Stimulated activated naive CD8-positive, alpha-beta T cell treated with anti-CD3 and anti-CD28 coated beads, Interleukin-15, amount 100 ng/mL, for 72 hours (primary cell): Measurements from ENCODE around the gene GRAMD1B.
"Not testable (repeated sequence)": the region's sequence is repeated elsewhere in the genome, so short reads cannot be mapped to it uniquely, and the experiment has no call there.

Source experiments
- ATAC-seq: fragments of 150-1000 bp; cut with Tn5 transposase; 2 replicates; pipeline ENCODE4 v1.10.0; 2021; ENCODE audit warnings: mild to moderate bottlenecking, moderate library complexity
- DNase-seq, 2 donors: peaks; one replicate each; pipeline ENCODE4 v3.0.0; 2021 to 2022
- H3K27ac Mint-ChIP-seq, 2 donors: one replicate each; pipeline ENCODE4 v1.8.0; 2022; ENCODE audit warnings: mild to moderate bottlenecking in 2 of 2, mixed read lengths in 2 of 2, moderate library complexity in 2 of 2
- H3K27me3 Mint-ChIP-seq: one replicate; pipeline ENCODE4 v1.8.0; 2022; ENCODE audit warnings: mixed read lengths
- H3K4me1 Mint-ChIP-seq: one replicate; pipeline ENCODE4 v1.8.0; 2022; ENCODE audit warnings: mild to moderate bottlenecking, mixed read lengths
- H3K4me3 Mint-ChIP-seq, 2 donors: one replicate each; pipeline ENCODE4 v1.8.0; 2022; ENCODE audit warnings: mild to moderate bottlenecking in 2 of 2, mixed read lengths in 2 of 2, moderate library complexity in 1 of 2
- H3K9me3 Mint-ChIP-seq, 2 donors: one replicate each; pipeline ENCODE4 v1.8.0; 2022; ENCODE audit warnings: mixed read lengths in 2 of 2

The GRAMD1B gene

DNA sequence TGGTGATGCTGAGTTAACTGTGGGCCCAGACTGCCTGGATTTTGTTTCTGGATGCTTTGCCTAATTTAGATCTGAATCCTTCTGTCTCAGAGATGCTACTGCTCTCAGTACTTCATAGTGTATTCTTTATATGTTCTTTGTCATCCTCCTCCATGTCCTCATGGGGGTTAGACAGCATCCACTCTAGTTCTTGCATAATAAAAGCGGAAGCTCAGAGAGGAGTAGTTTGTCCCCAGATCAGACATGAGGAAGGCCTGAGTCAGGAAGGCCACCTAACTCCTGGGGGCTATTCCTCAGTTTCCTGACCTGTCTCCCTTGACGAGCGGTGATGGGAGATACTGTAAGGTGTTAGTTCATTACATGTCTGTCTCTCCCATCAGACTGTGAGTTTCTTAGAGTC lies 134.2 kb downstream of the GRAMD1B start:
- H3K9me3 Mint-ChIP-seq: no peaks in the 10 kb centered on the region
- H3K27ac Mint-ChIP-seq: no peak overlapping the region
- H3K27me3 Mint-ChIP-seq: peaks cover 25% of the 10 kb centered on the region
- ATAC-seq (no peak), DNase-seq (no peak)
- H3K4me3 Mint-ChIP-seq: no peak overlapping the region
- H3K4me1 Mint-ChIP-seq: peaks cover 19% of the 10 kb centered on the region

DNA sequence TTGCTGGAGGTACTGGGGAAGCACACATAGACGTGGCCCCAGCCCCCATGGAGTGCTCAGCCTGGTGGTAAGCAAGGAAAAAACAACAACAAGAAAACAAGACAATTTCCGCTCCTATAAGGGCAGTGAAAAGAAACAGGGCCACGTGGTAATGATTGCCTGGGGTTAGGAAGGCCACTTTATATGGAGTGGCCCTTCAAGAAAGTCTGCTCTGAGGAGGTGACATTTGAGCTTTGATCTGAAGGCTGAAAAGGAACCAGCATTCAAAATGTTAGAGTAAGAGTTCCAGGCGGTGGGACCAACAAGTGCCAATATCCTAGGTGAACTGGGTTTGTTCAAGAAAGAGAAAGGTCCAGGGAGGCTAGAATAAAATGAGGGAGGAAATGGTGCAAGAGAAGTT lies 136.8 kb downstream of the GRAMD1B start:
- peaks cover under 1% of the 10 kb centered on the region for H3K27me3 Mint-ChIP-seq
- ATAC-seq: no peak
- H3K4me1 Mint-ChIP-seq: no peaks in the 10 kb centered on the region
- H3K4me3 Mint-ChIP-seq: no peak overlapping the region
- H3K27ac Mint-ChIP-seq: no peak overlapping the region
- no peaks in the 10 kb centered on the region for H3K9me3 Mint-ChIP-seq
- no peak for DNase-seq

DNA sequence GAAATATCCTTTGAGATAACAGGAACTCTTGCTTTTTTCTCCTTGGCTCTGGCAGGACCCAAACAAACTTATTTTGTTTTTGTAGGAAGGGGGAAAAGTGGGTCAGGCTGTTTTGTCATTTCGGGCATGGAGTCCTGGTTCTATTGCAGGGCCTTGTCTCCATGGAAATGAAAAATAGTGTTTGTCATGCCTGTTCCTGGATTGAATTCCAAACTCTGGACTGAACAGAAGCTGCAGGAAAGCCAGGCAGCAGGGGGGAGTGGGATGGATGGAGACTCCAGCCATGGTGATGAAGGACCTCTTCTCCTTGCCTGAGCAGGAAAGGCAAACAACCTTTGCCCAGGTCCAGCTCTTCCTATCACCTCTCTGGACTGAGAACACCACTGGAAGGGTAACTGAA lies 137.4 kb downstream of the GRAMD1B start:
- H3K4me1 Mint-ChIP-seq: no peaks in the 10 kb centered on the region
- H3K4me3 Mint-ChIP-seq: no peak overlapping the region
- H3K27ac Mint-ChIP-seq: no peak overlapping the region
- no peaks in the 10 kb centered on the region for H3K9me3 Mint-ChIP-seq
- no peak for ATAC-seq
- DNase-seq: no peak
- no peaks in the 10 kb centered on the region for H3K27me3 Mint-ChIP-seq

DNA sequence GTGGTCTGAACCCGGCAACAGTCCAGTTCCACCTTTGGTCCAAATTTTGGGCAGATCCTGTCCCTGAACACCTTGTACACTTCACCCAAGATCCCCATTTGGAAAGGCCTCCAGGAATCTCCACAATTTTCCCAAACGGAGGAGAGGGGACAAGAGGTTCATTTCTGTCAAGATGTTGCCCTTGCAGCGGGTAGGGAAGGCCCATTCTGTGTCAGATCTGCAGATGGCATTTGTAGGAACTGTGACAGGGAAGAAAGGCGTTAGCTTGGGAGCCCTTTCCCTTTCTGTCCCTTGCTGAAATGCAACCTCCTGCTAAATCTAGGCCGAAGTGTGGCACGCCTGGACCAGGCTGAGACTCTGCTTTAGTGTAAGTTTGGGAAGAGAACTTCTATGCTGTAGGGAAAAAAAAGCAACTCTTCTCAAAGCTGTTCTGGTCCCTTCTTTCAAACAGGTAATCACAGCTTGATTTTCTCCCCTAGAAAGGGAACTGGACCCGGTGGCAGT lies 138.3 kb downstream of the GRAMD1B start:
- Mint-ChIP-seq H3K4me3 (no peak overlapping the region), H3K27me3 (no peaks in the 10 kb centered on the region), H3K9me3 (no peaks in the 10 kb centered on the region), H3K4me1 (no peaks in the 10 kb centered on the region), H3K27ac (no peak overlapping the region)
- DNase-seq (no peak), ATAC-seq (no peak)

DNA sequence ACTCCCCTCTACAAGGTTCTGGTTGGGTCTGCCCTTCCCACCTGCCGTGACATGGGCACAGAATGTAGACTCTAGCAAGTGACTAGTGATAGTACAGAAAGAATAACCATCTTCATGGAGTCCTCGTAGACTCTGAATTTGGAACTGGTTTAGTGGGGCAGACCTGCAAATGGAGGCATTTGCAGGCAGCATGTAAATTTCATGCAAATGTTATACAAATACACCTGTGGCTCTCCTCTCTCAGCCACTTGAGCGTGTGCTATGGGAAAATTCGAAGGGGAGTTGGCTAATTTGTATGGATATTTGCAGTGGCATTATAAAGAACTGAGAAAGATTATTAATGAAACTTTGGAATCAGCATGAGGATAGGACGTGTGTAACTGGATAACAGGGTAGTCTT lies 139.3 kb downstream of the GRAMD1B start:
- Mint-ChIP-seq H3K27me3 (no peaks in the 10 kb centered on the region), H3K4me3 (no peak overlapping the region)
- DNase-seq: no peak

DNA sequence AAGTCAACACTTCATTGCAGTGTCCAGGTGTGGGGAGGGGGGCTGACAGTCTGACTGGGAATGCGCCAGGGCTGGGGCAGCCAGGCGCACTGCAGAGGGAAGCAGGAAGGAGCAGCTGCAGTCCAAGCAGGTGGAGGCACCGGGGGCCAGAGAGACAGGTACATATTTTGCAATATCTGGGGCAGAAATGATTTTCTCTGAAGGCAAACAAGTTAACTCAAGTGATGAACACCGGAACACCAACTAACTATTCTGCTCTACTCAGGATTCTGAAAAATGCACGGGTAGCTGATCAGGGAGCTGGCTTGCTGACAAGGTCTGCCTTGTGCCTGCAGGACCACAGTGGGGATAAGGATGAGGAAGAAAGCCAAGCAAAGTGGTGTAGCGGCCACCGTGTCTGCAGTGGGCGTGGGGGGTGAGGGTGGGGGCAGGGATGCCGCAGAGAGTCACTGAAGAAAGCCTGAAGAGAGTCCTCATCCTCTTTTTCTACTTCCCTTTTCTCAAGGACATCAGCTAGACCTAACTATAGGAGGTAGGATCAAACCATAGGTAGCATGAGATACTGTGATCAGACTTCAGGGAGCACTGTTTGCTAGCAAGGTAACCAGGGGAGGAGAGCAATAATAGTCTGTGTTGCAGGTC lies 141.0 kb downstream of the GRAMD1B start:
- no peaks in the 10 kb centered on the region for H3K9me3 Mint-ChIP-seq
- no peaks in the 10 kb centered on the region for H3K27me3 Mint-ChIP-seq
- DNase-seq (no peak), ATAC-seq (no peak)
- peak overlapping the region in 1 of 2 donors; percentile 12 for H3K27ac Mint-ChIP-seq
- no peak overlapping the region for H3K4me3 Mint-ChIP-seq
- peaks cover under 1% of the 10 kb centered on the region for H3K4me1 Mint-ChIP-seq

More for the DNA sequence above, 139.3 kb downstream of the GRAMD1B start:
- H3K4me1 Mint-ChIP-seq: no peaks in the 10 kb centered on the region
- no peak overlapping the region for H3K27ac Mint-ChIP-seq
- H3K9me3 Mint-ChIP-seq: no peaks in the 10 kb centered on the region
- ATAC-seq: no peak

- not testable (repeated sequence) for H3K27ac Mint-ChIP-seq, H3K27me3 Mint-ChIP-seq, DNase-seq, H3K9me3 Mint-ChIP-seq, H3K4me3 Mint-ChIP-seq, ATAC-seq
- H3K4me1 Mint-ChIP-seq: peaks cover 12% of the 10 kb centered on the region
These were observed 142.7 kb downstream of the GRAMD1B start for GRCh38 chr11:123572791-123573190.

DNA sequence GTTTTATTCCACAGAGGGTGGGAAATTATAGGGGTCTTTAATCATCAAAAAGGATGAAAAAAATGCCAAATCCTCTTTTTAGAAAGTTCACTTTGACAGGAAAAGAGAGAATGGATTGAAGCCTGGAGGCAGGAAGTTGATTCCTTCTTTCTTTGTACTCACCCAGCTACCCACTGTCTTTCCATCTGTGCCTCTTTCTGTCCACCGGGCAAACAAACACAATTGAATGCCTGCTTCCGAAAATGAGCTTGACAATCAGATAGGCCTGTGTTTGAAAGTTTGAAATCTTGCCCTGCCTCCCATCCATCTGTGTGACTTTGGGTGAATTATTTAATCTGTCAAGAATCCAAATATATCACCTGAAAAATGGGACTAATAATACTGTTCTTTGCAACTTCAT lies 143.2 kb downstream of the GRAMD1B start:
- no peak for DNase-seq
- H3K9me3 Mint-ChIP-seq: no peaks in the 10 kb centered on the region
- ATAC-seq: no peak
- H3K27me3 Mint-ChIP-seq: no peaks in the 10 kb centered on the region
- H3K27ac Mint-ChIP-seq: no peak overlapping the region
- H3K4me1 Mint-ChIP-seq: peaks cover 12% of the 10 kb centered on the region
- H3K4me3 Mint-ChIP-seq: no peak overlapping the region

GRCh38 chr11:123575441-123575840 lies 145.4 kb downstream of the GRAMD1B start:
- ATAC-seq (no peak), DNase-seq (no peak)
- Mint-ChIP-seq H3K4me3 (no peak overlapping the region), H3K27ac (no peak overlapping the region), H3K27me3 (peaks cover 3% of the 10 kb centered on the region), H3K9me3 (no peaks in the 10 kb centered on the region), H3K4me1 (peaks cover 15% of the 10 kb centered on the region)

DNA sequence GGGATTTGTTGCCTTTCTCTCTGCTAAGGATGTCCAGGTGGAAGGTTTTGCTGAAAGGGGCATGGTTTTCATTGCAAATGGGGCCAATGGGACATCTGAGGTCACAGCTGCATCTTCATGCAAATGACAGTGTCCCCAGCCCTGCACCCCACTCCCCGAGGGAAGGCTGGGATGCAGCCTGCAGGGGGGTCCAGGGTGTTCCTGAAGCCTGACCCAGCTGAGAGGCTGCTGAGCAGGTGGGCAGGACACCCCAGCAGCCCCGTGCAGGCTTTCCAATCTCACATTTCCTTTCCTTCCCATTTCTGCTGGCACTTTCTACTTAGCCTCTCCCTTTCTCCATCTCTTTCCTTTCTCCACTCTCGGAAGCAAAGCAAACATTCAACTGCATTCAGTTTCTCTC lies 146.0 kb downstream of the GRAMD1B start:
- DNase-seq: no peak
- Mint-ChIP-seq H3K4me1 (peaks cover 22% of the 10 kb centered on the region), H3K9me3 (no peaks in the 10 kb centered on the region), H3K27ac (no peak overlapping the region), H3K27me3 (peaks cover 10% of the 10 kb centered on the region), H3K4me3 (no peak overlapping the region)
- no peak for ATAC-seq

- H3K4me1 Mint-ChIP-seq: peaks cover 24% of the 10 kb centered on the region
- DNase-seq (no peak), ATAC-seq (no peak)
- H3K27me3 Mint-ChIP-seq: peaks cover 14% of the 10 kb centered on the region
- H3K4me3 Mint-ChIP-seq: no peak overlapping the region
- no peak overlapping the region for H3K27ac Mint-ChIP-seq
- H3K9me3 Mint-ChIP-seq: no peaks in the 10 kb centered on the region
These were observed 146.4 kb downstream of the GRAMD1B start for GRCh38 chr11:123576501-123576900.

GRCh38 chr11:123577081-123577598 lies 147.1 kb downstream of the GRAMD1B start:
- no peak overlapping the region for H3K4me3 Mint-ChIP-seq

DNA sequence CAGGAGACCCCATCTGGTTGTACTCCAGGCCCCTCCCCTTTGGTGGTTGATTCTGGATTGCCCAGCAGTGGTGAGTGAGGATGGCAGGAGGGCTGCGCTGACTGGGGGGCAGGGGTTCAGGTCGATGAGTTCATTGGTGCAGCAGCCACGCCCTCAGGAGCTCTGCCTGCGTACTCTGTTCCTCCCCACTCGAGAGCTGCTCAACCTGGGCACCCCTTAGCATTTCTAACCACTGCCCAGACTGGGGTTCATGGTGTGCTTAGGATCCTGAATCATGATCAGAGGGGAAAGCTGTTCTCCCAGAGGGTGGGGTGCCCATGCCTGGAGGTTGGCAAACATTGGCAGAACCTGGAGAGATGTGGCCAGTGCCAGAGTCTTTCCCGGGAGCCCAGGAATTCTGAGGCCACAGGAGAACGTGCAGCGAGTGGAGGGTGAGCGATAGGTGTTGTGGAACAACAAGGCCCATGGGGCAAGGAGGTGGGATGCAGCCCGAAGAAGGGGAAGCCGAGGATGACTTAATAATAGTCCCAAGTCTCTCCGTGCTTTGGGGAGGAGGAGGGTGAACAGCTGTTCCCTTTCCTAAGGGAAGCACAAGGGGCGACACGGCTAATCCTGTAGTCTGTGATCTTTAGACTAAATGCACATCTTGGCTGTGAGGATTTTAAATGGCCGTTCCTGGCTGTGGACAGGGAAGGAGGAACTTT lies 148.9 kb downstream of the GRAMD1B start:
- H3K27ac Mint-ChIP-seq: no peak overlapping the region
- no peak for DNase-seq
- no peak overlapping the region for H3K4me3 Mint-ChIP-seq
- peaks cover 14% of the 10 kb centered on the region for H3K27me3 Mint-ChIP-seq
- ATAC-seq: no peak
- H3K4me1 Mint-ChIP-seq: peaks cover 24% of the 10 kb centered on the region
- no peaks in the 10 kb centered on the region for H3K9me3 Mint-ChIP-seq

More at GRCh38 chr11:123577081-123577598, 147.1 kb downstream of the GRAMD1B start:
- Mint-ChIP-seq H3K4me1 (peaks cover 24% of the 10 kb centered on the region), H3K27me3 (peaks cover 14% of the 10 kb centered on the region), H3K9me3 (no peaks in the 10 kb centered on the region), H3K27ac (no peak overlapping the region)
- DNase-seq (peak; percentile 63 to 65), ATAC-seq (peak; percentile 44)

DNA sequence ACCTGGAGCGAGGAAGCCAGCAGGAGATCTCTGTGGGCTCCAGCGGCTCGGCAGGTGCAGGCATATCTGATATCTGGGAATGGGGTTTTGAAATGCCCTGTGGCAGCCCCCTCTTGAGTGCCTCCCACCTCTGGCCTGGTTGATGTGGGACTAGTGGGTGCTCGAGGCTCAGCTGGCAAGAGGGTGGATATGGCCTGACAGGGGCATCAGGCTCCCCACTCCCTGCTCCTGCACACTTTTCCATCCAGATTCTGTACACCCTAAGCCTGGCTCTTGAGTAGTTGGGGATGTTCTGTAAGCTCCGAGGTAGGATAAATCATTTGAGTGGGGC lies 149.4 kb downstream of the GRAMD1B start:
- no peak overlapping the region for H3K4me3 Mint-ChIP-seq
- ATAC-seq (no peak), DNase-seq (no peak)
- H3K27ac Mint-ChIP-seq: no peak overlapping the region
- H3K4me1 Mint-ChIP-seq: peaks cover 24% of the 10 kb centered on the region
- peaks cover 14% of the 10 kb centered on the region for H3K27me3 Mint-ChIP-seq
- H3K9me3 Mint-ChIP-seq: no peaks in the 10 kb centered on the region

GRCh38 chr11:123580137-123580536 lies 150.1 kb downstream of the GRAMD1B start:
- Mint-ChIP-seq H3K4me3 (no peak overlapping the region), H3K4me1 (peaks cover 24% of the 10 kb centered on the region), H3K27me3 (peaks cover 14% of the 10 kb centered on the region), H3K9me3 (no peaks in the 10 kb centered on the region), H3K27ac (no peak overlapping the region)
- DNase-seq: no peak
- ATAC-seq: peak; percentile 11

- Mint-ChIP-seq H3K4me3 (no peak overlapping the region), H3K4me1 (peaks cover 24% of the 10 kb centered on the region), H3K27ac (no peak overlapping the region), H3K9me3 (no peaks in the 10 kb centered on the region), H3K27me3 (peaks cover 14% of the 10 kb centered on the region)
- DNase-seq (peak; percentile 64 to 67), ATAC-seq (peak; percentile 70)
These were observed 150.6 kb downstream of the GRAMD1B start for GRCh38 chr11:123580557-123581275.
